Measurements from ENCODE around the gene S1PR3.

The S1PR3 gene

DNA sequence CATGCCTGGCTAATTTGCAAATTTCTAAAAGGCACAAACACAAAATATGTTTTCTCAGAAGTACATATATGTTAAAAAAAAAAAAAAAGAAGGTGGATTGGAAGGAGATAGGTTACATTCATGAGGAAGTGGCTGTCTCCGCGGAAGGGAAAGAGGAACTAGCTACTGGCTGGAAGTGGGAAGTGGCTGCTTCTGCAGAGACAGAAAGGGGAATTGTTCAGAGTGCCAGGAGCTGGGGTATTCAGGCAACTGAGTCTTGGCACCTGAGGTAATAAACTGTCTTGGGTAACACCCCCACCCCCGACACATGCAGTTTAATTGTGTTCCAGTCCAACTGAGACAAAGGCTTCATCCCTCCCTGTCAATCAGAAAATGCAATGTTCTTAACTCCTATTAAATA lies 45.6 kb downstream of the S1PR3 start:
- no peak overlapping the region for H3K27ac ChIP-seq
- TF ChIP-seq, protein P1, sequence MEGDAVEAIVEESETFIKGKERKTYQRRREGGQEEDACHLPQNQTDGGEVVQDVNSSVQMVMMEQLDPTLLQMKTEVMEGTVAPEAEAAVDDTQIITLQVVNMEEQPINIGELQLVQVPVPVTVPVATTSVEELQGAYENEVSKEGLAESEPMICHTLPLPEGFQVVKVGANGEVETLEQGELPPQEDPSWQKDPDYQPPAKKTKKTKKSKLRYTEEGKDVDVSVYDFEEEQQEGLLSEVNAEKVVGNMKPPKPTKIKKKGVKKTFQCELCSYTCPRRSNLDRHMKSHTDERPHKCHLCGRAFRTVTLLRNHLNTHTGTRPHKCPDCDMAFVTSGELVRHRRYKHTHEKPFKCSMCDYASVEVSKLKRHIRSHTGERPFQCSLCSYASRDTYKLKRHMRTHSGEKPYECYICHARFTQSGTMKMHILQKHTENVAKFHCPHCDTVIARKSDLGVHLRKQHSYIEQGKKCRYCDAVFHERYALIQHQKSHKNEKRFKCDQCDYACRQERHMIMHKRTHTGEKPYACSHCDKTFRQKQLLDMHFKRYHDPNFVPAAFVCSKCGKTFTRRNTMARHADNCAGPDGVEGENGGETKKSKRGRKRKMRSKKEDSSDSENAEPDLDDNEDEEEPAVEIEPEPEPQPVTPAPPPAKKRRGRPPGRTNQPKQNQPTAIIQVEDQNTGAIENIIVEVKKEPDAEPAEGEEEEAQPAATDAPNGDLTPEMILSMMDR (IDR thresholded peaks at IDR 0.05; ENCODE audit: low read depth, low read length, missing control alignments): no peak
- no peak for DNase-seq

DNA sequence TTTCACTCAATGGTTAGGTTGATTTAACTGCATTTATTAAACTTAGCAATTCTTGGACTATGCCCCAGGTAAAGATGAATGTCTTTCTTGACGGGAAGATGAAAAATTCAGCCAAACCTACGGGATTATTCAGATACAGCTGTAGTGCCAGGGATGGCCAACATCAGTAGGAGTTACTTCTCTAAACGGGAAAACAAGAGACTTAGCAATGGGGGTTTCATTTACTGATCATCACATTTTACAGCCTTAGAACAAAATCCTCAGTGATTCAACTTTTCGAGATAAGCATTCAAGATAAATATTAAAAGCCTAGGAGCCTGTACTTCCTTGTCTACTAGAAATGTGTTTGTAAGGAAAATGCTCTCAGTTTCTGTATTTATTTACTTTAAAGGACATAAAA lies 46.1 kb downstream of the S1PR3 start:
- TF ChIP-seq, protein P1 (IDR thresholded peaks at IDR 0.05; ENCODE audit: low read depth, low read length, missing control alignments): no peak
- no peak for DNase-seq
- Histone ChIP-seq H3K27ac (no peak overlapping the region), H3K27me3 (replicated peaks) (no peaks in the 10 kb centered on the region), H3K36me3 (replicated peaks) (no peaks in the 10 kb centered on the region), H3K4me3 (ENCODE audit: low read depth, low read length) (no peak overlapping the region)
- in situ Hi-C loops (cut with HindIII; ENCODE audit: low pct_ligation_motif_present, low sequenced_read_pairs): no loop called here

More for the DNA sequence above, 45.6 kb downstream of the S1PR3 start:
- in situ Hi-C loops (cut with HindIII; ENCODE audit: low pct_ligation_motif_present, low sequenced_read_pairs): no loop called here
- Histone ChIP-seq H3K27me3 (replicated peaks) (no peaks in the 10 kb centered on the region), H3K36me3 (replicated peaks) (peaks cover under 1% of the 10 kb centered on the region), H3K4me3 (ENCODE audit: low read depth, low read length) (no peak overlapping the region)

DNA sequence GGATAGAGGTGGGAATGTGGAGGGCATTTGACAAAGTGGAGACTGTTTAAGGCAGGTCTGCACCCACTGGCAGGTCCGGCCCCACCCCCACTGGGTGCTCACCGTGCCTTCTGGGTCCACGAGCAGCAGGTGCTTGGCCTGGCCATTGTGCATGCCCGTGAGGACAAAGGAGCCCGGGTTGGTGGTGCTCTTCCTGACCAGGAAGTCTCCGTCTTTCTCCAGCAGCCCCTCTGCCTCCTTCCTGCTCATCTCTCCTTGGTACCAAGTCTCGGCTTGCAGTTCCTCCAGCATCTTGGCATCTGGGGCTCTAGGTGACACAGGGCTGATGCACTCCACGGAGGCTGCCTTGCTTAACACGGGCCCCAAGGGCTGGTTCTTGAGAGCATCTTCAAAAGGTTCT lies 46.6 kb downstream of the S1PR3 start:
- in situ Hi-C loops (cut with HindIII; ENCODE audit: low pct_ligation_motif_present, low sequenced_read_pairs): no loop called here
- Histone ChIP-seq H3K27me3 (replicated peaks) (no peaks in the 10 kb centered on the region), H3K27ac (no peak overlapping the region), H3K4me3 (ENCODE audit: low read depth, low read length) (no peak overlapping the region), H3K36me3 (replicated peaks) (no peaks in the 10 kb centered on the region)
- TF ChIP-seq, protein P1 (IDR thresholded peaks at IDR 0.05; ENCODE audit: low read depth, low read length, missing control alignments): no peak
- DNase-seq: no peak

DNA sequence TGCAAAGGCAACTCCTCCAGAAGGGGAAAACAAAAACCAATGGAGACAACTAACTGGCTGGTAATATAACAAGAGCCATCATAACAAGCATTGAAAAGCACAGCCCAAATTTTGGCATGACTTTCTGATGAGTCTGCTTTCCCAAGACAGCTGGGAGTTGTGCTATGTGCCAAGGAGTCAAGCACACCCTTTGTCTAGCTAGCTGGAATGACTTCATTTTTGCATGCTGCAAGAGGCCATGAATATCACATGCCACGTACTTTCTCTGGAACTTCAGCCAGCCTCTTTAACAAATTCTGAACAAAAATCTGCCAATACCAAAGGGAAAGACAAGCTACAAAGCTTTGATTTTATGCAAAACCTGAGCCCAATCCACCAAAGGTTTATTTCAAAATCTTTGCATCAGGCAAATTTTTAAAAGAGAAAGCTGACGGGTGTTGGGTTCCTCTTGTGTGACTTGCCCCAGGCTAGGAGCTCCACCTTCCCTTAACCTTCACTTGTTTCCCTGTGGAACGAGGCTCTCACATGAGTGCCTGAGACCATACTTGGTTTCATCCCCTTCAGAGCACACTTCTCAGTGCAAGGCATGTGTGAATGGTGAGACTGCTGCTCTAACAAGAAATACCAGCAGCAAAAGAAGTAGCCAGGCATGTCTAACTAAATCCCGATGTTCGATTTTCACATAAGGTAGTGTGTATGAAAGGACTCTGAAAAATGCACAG lies 47.3 kb downstream of the S1PR3 start:
- Histone ChIP-seq H3K36me3 (replicated peaks) (peaks cover 2% of the 10 kb centered on the region), H3K4me3 (ENCODE audit: low read depth, low read length) (no peak overlapping the region), H3K27me3 (replicated peaks) (no peaks in the 10 kb centered on the region), H3K27ac (peak overlapping the region; percentile 47)
- peak; percentile 65 for DNase-seq
- in situ Hi-C loops (cut with HindIII; ENCODE audit: low pct_ligation_motif_present, low sequenced_read_pairs): no loop called here
- TF ChIP-seq, protein P1 (IDR thresholded peaks at IDR 0.05; ENCODE audit: low read depth, low read length, missing control alignments): no peak

DNA sequence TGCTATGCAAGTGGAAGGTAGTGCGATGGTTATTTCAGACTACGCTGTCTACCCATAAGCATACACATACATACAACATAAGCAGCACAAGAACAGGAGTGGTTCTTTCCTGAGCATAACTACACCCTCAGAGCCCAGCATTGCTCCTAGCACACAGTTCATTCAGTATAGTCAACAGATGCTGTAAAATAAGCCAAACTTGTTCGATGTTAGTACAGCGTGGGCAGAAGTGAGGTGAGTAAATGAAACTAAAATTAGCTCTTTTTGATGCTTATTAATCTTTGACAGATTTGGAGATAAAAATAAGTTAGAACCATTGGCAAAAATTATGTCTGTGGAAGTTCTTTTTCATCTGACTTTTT lies 47.8 kb downstream of the S1PR3 start:
- in situ Hi-C loops (cut with HindIII; ENCODE audit: low pct_ligation_motif_present, low sequenced_read_pairs): no loop called here
- peak overlapping the region; percentile 47 for H3K27ac ChIP-seq

More for the DNA sequence above, 47.8 kb downstream of the S1PR3 start:
- Histone ChIP-seq H3K4me3 (ENCODE audit: low read depth, low read length) (no peak overlapping the region), H3K27me3 (replicated peaks) (no peaks in the 10 kb centered on the region), H3K36me3 (replicated peaks) (peaks cover 5% of the 10 kb centered on the region)
- no peak for DNase-seq
- TF ChIP-seq, protein P1 (IDR thresholded peaks at IDR 0.05; ENCODE audit: low read depth, low read length, missing control alignments): no peak
